NCI-H526 treated with DMSO at 0.1 percent for 48 hours (cell line): ENCODE measurements around the gene IL1RAPL1.

Experiments
- DNase-seq: peaks from one replicate; lab custom pipeline; 2025; lab: John Stamatoyannopoulos, UW

IL1RAPL1 gene

GRCh38 chrX:29903360-29903759 is 1316.1 kb downstream of the IL1RAPL1 start:
- DNase-seq, result no peak

DNA sequence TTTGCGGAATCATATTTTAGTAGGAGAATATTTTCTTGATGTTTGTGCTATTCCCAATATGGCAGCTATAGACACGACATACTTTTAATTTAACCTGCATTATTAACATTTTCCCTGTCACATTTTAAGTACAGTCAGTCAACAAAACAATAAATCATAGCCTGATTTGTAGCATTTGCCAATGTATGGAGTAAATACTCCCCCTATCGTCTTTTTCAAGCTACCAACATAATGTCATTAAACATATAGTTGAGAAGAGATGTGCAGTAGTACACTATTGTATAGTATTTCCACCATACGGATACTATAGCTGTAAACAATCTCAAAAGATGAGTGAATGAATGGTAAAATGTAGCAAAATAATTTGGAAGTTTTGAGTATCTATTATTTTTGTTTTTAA is 1324.4 kb downstream of the IL1RAPL1 start:
- DNase-seq, result no peak

- DNase-seq, result no peak
Observed at GRCh38 chrX:29913647-29914046, 1326.4 kb downstream of the IL1RAPL1 start.

- no peak for DNase-seq
Observed at GRCh38 chrX:29922607-29923006, 1335.4 kb downstream of the IL1RAPL1 start.

DNA sequence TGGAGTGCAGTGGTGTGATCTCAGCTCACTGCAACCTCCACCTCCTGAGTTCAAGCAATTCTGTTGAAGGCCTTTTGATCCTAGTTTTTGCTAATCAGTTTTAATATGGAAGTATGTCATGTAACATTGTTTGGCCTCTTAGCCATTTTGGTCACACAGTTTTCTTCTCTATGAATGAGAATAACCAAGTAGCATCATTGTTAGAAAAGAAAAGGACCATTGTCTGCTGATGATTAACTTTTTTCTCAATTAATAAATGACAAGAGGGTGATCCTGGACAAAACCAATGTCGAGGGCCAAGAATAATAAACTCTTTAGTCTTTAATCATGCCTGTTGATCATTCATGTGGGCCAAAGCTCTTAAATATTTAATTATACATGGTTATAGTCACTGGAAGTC is 1338.8 kb downstream of the IL1RAPL1 start:
- DNase-seq, result no peak

DNA sequence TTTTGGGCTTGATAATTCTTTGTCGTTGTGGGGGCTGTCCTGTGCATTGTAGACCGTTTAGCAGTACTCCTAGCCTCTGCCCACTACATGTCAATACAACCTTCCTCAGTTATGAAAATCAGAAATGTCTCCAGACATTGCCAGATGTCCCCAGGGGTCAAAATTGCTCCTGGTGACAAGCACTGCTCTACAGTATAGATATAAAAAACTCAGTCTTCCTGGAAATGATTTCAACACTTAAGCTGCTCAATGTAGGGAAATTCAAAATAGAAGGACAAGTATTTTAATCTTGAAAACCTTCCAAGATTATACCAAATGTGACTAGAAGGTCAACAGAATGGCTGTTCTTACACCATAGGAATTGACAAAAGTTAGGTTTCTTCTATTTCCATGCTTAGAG is 1339.4 kb downstream of the IL1RAPL1 start:
- no peak for DNase-seq

DNA sequence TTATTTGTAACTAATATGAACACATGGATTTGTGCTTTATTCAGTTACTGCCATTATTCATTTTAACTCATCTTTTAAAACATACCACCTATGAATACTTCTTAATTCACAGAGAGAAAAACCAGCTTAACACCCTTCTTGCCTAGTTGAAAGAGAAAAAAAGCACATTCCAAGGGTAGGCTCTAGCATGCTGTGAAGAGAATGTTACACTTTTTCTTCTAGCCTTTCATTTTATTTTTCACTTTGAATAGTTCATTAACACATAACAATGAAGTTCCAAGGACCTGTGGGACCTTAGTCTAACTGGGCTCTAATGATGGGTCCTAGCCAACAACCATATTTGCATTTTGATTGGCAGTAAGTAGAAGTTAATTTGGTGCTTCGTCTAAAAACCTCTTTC is 1348.2 kb downstream of the IL1RAPL1 start:
- no peak for DNase-seq

DNA sequence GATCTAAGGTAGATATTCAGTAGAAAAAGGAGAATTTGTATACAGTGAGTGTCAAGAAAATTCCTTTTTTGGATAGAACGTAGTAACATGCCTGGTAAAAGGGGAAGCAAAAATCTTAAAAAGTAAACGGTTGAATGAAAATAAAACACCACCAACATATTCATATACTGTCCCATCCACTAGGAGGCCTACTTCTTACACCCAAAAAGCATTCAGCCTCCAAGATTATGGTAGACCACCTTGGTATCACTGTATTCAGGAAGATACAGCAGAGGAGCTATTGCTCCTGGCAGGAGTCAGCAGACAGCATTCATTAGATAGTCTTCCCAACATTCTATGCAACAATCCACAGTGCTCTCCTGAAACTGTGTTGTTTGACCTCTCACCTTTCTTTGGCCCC is 1353.5 kb downstream of the IL1RAPL1 start:
- DNase-seq, result no peak

GRCh38 chrX:29941287-29941686 is 1354.0 kb downstream of the IL1RAPL1 start:
- DNase-seq, result no peak

DNA sequence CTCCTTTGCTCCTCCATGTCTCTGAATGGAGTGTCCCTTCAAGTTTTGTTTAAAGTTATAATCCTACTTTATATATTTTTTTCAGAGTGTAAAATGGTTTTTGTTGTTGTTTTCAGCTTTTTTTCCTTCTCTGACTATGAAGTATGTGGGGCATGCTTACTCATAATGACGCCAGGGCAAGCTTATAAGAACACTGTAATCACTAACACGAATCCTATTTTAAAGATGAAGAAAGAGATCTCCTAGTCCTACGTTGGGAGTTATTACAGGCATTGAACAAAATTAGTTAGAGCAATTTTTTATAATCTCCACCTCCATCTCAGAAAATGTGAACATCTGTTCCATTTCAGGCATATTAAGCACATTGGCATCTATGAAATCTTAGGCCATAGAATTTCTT is 1360.0 kb downstream of the IL1RAPL1 start:
- DNase-seq, result no peak

GRCh38 chrX:29948653-29949052 is 1361.4 kb downstream of the IL1RAPL1 start:
- DNase-seq, result no peak

- DNase-seq, result no peak
Observed at GRCh38 chrX:29952016-29952415, 1364.8 kb downstream of the IL1RAPL1 start.

DNA sequence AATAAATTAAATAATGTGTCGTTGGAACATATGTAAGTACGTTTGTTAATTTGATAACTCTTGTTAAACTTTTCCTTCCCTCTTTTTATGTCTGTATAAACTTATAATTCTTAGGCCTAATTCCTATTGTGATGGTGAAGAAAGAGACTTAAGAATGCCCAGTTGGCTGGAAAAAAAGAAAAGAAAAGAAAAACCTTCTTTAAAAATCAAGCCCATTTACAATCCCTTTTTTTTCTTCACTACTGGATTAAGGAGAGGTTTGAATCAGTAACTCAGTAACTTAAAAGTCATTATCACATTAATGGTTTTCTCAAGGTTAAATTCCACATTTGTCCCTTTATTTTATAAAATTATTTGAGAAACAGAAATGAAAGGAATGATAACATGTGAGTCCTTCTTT is 1374.8 kb downstream of the IL1RAPL1 start:
- no peak for DNase-seq

DNA sequence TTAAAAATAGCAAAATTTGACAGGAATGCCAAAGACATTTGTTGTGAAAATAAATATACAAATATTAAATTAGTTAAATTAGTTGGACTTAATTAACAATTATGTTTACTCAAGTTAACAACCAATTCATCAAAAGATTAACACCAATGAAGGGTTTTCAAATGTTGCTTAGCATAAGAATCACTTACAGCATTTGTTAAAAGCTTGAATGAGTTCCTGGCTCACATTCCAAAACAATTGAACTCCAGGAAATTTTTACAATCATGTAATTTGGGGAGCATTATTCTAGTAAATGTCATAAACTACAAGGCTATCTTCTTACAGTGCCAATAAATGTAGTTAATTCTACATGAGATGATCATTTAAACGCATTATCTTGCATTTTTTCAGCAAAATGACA is 1378.4 kb downstream of the IL1RAPL1 start:
- DNase-seq, result no peak

DNA sequence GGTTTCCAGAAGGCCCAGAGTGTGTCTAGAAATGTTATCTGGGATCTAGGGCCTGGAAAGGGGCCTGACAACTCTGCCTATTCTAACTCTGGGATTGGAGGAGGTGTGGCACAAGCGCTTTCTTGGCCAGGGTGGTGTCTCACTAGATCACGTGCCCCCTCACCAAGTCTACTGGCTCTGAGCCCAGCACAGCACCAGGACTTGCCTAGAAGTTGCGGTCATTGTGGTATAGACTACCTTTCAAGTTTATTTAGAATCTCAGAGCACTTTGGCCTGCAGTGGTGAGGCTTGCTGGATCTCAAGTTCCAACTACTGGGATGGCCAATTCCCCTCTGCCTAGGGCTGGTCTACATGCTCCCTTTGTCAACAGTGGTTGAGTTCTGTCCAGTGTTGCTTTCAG is 1404.8 kb downstream of the IL1RAPL1 start:
- DNase-seq, result no peak

GRCh38 chrX:30005813-30006212 is 1418.6 kb downstream of the IL1RAPL1 start:
- DNase-seq, result no peak
